ENCODE data around the gene ANGEL2.
A peak's percentile ranks its signal among the peaks of the same experiment; 100 is the strongest.

ANGEL2 gene

GRCh38 chr1:212954514-212954913 is 61.2 kb downstream of the ANGEL2 start:
- TF ChIP-seq CTCF (IDR thresholded peaks at IDR 0.05; ENCODE audit: low read depth, low read length): no peak
- H3K4me3 ChIP-seq (ENCODE audit: low read depth, low read length): no peak overlapping the region

GRCh38 chr1:212953321-212953720 is 62.3 kb downstream of the ANGEL2 start:
- no peak overlapping the region for H3K4me3 ChIP-seq (ENCODE audit: low read depth, low read length)
- TF ChIP-seq CTCF (IDR thresholded peaks at IDR 0.05; ENCODE audit: low read depth, low read length): no peak

GRCh38 chr1:212952641-212952976 is 63.1 kb downstream of the ANGEL2 start:
- TF ChIP-seq CTCF (IDR thresholded peaks at IDR 0.05; ENCODE audit: low read depth, low read length): no peak
- H3K4me3 ChIP-seq (ENCODE audit: low read depth, low read length): no peak overlapping the region

GRCh38 chr1:212951947-212952640 is 63.6 kb downstream of the ANGEL2 start:
- no peak overlapping the region for H3K4me3 ChIP-seq (ENCODE audit: low read depth, low read length)

GRCh38 chr1:212951126-212951946 is 64.3 kb downstream of the ANGEL2 start:
- TF ChIP-seq CTCF (IDR thresholded peaks at IDR 0.05; ENCODE audit: low read depth, low read length): no peak
- H3K4me3 ChIP-seq (ENCODE audit: low read depth, low read length): peak overlapping the region; percentile 60

More at GRCh38 chr1:212951947-212952640, 63.6 kb downstream of the ANGEL2 start:
- no peak for TF ChIP-seq CTCF (IDR thresholded peaks at IDR 0.05; ENCODE audit: low read depth, low read length)

DNA sequence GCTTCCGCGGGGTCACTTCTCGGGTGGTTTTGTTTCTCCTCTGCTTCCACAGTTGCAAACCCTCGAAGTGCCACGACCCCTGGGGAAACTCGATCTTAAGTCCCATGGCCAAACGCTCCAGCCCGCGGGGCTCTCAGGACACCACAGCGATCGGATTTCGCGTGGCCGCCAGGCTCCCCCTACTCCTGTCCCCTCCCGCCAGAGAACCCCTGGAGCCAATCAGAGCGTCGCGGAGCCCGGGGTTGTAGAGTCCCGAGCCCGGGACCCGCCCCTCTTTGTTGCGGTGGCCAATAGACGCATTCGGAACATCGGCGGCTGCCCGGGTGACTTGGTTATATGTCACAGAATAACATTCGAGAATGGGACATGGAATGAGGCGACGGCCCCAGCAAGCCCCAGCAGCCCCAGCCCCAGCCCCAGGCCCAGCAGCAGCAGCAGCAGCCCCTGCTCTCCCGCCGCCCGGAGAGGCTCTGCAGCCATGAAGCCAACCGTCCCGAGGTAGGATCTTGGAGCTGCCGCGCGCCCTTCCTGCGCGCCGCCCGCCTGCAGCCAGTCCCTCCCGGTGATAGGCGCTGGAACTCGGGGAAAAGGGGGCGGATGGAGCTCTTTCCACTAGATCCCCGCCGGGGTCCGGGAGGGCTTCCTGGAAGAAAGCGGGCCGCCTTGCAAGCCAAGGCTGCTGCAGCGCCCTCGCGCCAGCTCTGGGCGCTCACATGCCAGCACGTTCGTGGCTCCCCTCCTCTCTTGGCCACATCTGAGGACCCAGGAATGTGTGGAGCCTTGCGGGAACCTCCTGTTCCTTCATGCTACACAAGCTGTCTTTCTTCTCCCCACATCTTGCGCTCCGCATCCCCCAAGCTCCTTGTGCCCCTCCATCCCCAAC is 65.2 kb downstream of the ANGEL2 start, which contains the start of gene VASH2:
TSS of gene VASH2 (plus strand) at position 299 of the 883 bp plus-strand sequence. CDS start 1,002 bp downstream, outside the sequence.
- peak within 1 kb of the TSS; percentile 60 for H3K4me3 ChIP-seq (ENCODE audit: low read depth, low read length)
- no peak for TF ChIP-seq CTCF (IDR thresholded peaks at IDR 0.05; ENCODE audit: low read depth, low read length)

Data from WI38 (cell line).